T-helper 2 cell treated with Interferon-gamma antibody and Interleukin-4, amounts not matched to agents 100 ng/mL and 5 ng/mL, for 36 hours (primary cell): ENCODE results near the gene FOXN3. TPM values are rescaled to one million over a fixed set of nuclear protein-coding genes. Genes with fewer than 3 reads are reported as not detected.
"Not testable (repeated sequence)": the region's sequence is repeated elsewhere in the genome, so short reads cannot be mapped to it uniquely, and the experiment has no call there.

Experiments
- intact Hi-C: fragments of 100-400 bp; cut with micrococcal nuclease; formaldehyde crosslinking; loops from one replicate; pipeline ENCODE4 v1.15.1; 2023
- total RNA-seq: library from RNA; stranded (reverse); gene quantifications from 2 replicates; pipeline ENCODE4 v1.2.3, GENCODE V29; 2022

FOXN3 gene
- total RNA-seq, 1 donor from 2014 or later: 109 TPM

GRCh38 chr14:89141862-89142261, 275.2 kb downstream of the FOXN3 start:
- intact Hi-C loops: no loop called here

- intact Hi-C loops: no loop called here
These were observed 276.7 kb downstream of the FOXN3 start for GRCh38 chr14:89140326-89140725.

- intact Hi-C loops: no loop called here
These were observed 277.4 kb downstream of the FOXN3 start for GRCh38 chr14:89139404-89140247.

- intact Hi-C loops: no loop called here
These were observed 278.2 kb downstream of the FOXN3 start for GRCh38 chr14:89138846-89139245.

- intact Hi-C loops: no loop called here
These were observed 279.4 kb downstream of the FOXN3 start for GRCh38 chr14:89137526-89138163.

- intact Hi-C loops: no loop called here
These were observed 280.4 kb downstream of the FOXN3 start for GRCh38 chr14:89136587-89136986.

GRCh38 chr14:89134640-89135039, 282.4 kb downstream of the FOXN3 start:
- intact Hi-C loops: no loop called here

GRCh38 chr14:89131004-89131750, 285.9 kb downstream of the FOXN3 start:
- intact Hi-C loops: no loop called here

GRCh38 chr14:89129570-89129969, 287.5 kb downstream of the FOXN3 start:
- intact Hi-C loops: no loop called here

GRCh38 chr14:89128311-89129026, 288.6 kb downstream of the FOXN3 start:
- intact Hi-C loops: no loop called here

- intact Hi-C loops: no loop called here
These were observed 290.6 kb downstream of the FOXN3 start for GRCh38 chr14:89126461-89126860.

GRCh38 chr14:89125216-89125615, 291.8 kb downstream of the FOXN3 start:
- intact Hi-C loops: no loop called here

- intact Hi-C loops: no loop called here
These were observed 293.2 kb downstream of the FOXN3 start for GRCh38 chr14:89123851-89124250.

GRCh38 chr14:89123215-89123614, 293.8 kb downstream of the FOXN3 start:
- intact Hi-C loops: no loop called here

GRCh38 chr14:89121968-89122620, 294.9 kb downstream of the FOXN3 start:
- intact Hi-C loops: no loop called here

GRCh38 chr14:89117012-89117411, 300.0 kb downstream of the FOXN3 start:
- intact Hi-C loops: no loop called here

GRCh38 chr14:89114109-89114508, 302.9 kb downstream of the FOXN3 start:
- intact Hi-C loops: no loop called here

- intact Hi-C loops: no loop called here
These were observed 304.3 kb downstream of the FOXN3 start for GRCh38 chr14:89112720-89113119.

GRCh38 chr14:89111766-89112543, 305.1 kb downstream of the FOXN3 start:
- intact Hi-C loops: not testable (repeated sequence)

GRCh38 chr14:89111232-89111631, 305.8 kb downstream of the FOXN3 start:
- intact Hi-C loops: not testable (repeated sequence)
